DND-41 (cell line): ENCODE measurements around the gene SLC25A19.

Source experiments
- EZH2 ChIP-seq: IDR thresholded peaks from 3 replicates; pipeline ENCODE4 v1.6.1; 2012; ENCODE audit warnings: borderline replicate concordance, low read depth, mild to moderate bottlenecking, moderate library complexity, low read length, inconsistent platforms; ENCODE audit not compliant: severe bottlenecking
- TF ChIP-seq, protein P1 (sequence below): IDR thresholded peaks from 2 replicates; pipeline ENCODE4 v1.5.1; 2012; ENCODE audit warnings: borderline replicate concordance, low read length, moderate library complexity, mild to moderate bottlenecking; ENCODE audit not compliant: poor library complexity, severe bottlenecking; ENCODE audit errors: extremely low read depth

GRCh38 chr17:75316253-75316652, 27.0 kb upstream of the SLC25A19 start:
- TF ChIP-seq, protein P1, sequence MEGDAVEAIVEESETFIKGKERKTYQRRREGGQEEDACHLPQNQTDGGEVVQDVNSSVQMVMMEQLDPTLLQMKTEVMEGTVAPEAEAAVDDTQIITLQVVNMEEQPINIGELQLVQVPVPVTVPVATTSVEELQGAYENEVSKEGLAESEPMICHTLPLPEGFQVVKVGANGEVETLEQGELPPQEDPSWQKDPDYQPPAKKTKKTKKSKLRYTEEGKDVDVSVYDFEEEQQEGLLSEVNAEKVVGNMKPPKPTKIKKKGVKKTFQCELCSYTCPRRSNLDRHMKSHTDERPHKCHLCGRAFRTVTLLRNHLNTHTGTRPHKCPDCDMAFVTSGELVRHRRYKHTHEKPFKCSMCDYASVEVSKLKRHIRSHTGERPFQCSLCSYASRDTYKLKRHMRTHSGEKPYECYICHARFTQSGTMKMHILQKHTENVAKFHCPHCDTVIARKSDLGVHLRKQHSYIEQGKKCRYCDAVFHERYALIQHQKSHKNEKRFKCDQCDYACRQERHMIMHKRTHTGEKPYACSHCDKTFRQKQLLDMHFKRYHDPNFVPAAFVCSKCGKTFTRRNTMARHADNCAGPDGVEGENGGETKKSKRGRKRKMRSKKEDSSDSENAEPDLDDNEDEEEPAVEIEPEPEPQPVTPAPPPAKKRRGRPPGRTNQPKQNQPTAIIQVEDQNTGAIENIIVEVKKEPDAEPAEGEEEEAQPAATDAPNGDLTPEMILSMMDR: no peak
- TF ChIP-seq EZH2: no peak
